Activated naive CD8-positive, alpha-beta T cell treated with anti-CD3 and anti-CD28 coated beads, Interleukin-2, amount 50 U/mL, for 16 hours (primary cell): ENCODE results near the gene IYD.
A peak's percentile ranks its signal among the peaks of the same experiment; 100 is the strongest.

Experiments used
- DNase-seq: peaks from one replicate; pipeline ENCODE4 v3.0.0-alpha.2; 2020; ENCODE audit warnings: low read depth, low spot score

IYD gene

DNA sequence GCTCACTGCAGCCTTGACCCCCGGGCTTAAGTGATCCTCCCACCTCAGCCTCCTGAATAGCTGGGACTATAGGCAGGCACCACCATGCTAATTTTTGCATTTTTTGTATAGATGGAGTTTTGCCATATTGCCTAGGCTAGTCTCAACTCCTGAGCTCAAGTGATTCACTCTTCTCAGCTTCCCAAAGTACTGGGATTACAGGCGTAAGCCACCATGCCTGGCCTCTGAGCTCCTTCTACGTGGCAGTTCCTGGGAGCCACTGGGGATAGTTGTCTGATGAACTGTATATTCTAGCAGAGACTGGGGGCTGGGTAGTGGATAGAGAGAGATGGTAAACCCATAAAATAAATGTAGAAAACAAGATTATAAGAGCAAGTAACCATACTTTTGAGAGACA is 26.1 kb downstream of the IYD start:
- no peak for DNase-seq

DNA sequence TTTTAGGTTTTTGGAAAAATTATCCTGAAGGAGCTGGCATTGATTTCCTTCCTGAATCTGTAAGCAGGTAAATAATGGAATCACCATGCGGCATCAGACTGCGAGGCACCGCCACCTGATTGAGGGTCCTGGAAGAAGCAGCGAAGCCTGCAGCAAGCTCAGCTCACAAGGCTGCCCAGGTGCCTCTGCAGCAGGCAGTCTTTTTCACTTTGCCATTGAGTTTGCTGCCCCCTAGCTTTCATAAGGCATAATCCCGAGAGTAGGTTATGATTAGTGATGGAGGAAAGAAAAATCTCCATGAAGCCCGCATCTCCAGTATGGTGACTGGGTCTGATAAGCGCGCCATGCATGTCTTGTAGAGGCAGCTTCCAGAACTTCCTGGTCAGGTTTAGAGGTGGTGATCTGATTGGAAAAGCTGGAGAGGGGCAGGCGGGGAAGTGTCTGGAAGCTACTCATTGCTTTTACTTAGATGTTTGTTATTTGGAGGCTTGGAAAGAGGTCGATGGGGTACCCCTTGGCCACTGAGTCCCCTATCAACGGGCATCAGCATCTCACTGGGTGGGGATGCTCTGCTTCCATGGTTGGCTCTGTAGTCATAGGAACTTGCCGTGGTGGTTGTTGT is 26.7 kb downstream of the IYD start:
- no peak for DNase-seq

DNA sequence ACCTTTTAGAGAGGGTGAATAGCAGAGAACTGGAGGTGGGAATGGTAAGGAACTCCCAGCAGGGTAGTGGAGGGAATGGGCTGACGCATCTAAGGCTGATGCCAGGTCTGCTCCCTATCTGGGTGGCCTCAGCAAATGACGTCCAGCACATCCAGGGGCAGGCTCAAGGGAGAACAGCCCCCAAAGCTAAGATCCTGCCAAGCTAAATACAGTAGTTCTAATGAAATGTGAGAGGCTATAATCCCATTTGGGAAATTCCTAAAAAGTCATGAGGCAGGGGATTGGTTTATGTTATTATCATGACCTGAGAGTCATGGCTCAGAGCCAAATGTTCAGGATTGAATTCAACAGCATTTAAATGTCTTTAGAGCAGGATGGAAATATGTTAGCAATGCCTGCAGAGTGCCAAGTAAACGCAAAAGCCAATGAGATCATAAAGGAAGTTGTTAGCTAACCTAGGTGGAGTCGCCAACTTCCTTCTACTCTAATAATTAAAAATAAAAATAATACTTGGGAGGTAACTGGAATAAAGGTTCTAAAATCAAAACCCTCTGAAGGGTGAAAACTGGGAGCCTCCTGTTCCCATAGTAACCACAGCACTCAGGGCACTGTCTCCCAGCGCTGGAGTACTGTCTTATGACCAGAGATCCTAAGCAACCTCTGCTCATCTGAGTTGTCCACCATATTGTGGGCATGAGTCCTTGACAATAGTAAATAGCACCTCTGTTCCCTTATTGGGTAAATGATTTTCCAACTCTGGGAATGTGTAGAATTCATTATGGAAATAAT is 34.8 kb downstream of the IYD start:
- no peak for DNase-seq

DNA sequence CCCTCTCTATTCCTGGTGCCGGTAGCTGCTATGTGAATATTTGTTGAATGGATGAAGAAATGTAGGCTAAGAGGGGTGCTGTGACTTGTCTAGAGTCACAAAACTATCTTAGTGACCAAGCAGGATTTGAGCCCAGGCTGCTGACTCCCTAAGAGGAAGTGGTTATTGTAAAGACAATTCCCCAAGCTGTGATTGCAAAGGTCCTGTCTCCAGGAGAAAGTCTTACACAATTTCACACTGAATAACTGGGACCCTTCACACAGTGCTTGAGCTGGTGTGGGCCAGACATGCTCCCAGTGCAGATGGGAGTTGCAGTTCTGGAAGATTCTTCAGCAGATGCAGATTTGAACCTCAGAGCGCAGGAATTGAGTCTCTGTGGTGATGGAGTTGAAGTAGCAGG is 38.1 kb downstream of the IYD start:
- DNase-seq, result no peak

DNA sequence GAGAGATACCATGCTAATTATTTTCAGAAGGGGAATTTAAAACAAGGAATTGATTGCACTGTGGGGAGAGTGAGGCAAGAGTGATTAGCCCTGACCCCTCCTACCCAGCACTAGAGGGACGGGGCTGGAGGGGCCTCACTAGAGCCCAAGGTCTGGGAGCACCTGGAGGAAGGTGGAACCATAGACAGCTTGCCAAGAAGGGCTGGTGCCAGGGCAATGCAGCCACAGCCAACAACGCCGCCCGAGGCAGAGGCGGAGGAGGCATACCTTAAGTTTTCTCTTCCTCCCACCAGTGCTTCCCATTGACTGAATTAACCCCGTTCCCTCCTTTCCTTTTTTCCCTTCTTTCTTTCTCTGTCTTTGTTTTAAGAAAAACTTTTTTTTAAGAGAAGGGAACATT is 40.0 kb downstream of the IYD start:
- no peak for DNase-seq

DNA sequence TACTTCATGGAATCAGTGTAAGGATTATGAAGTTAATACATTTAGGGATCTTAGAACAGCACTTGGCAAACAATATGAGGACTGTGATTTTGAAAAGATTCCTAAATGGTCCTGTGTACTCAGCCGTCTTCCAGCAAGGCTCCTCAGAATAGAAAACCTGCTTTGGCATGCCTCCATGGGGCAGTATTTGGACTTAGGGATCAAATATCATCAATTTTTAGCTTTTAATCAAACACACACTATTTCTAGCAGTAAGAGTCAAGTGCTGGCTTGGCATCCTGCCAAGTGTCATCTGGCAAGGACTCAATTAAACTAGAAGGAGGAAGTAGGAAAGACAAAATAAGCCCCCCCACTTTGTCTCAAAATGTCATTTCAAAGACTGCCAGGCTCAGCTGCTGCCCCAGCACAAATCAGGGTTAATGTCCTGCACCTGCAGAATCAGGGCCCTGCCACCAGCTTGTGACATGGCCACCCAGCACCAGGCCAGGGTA is 40.8 kb downstream of the IYD start:
- DNase-seq, result no peak

DNA sequence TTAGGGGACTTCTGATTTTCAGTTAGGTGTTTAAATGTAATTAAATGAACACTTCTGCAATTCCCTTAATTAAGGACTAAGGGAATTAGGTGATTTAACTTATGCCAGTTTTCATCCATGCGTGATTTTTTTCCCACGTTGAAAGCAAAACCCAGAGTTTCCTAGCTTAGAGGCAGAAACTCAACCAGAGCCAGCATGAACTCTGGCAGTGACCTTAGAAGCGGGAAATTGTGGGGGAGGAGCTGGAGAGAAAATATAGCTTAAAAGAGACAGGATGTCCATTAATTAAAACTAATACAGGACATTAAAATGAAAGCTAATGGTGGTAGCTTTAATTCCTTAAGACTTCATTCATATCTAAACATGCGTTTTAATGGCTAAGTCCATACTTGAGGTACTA is 41.6 kb downstream of the IYD start:
- no peak for DNase-seq

DNA sequence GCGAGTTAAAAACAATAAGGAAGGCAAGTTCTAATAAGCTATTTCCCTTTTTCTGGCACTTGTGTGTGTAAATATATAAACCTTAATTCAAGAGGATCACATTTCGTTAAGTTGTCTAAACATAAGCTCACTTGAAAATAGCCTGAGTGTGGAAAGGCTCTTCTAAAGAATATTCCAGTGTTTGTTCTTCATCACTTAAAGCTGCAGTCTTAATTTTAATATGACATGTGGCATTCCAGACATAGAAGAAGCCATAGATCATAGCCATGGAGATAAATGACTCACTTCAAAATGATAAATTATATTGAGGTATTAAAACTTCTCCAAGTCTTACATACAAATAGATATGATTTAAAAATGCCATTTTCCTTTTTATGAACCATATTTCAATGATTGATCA is 42.1 kb downstream of the IYD start:
- DNase-seq, result no peak

DNA sequence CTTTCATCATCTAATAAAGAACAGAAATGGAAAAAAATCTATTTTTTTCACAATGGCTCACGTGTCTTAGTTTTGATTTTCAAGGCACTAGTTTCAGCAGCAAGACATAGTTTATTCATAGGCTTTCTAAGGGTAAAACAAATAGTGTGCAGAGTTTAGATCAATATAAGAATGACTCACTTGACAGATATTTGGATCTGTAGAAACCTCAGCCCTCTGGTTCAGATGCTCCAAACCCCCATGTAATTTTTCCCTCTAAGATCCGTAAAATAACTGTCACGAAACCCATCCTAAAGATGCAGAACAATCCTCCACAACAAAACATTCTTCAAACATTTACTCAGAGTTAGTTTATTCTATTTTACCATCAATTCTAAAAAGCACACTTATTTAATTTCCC is 43.4 kb downstream of the IYD start:
- DNase-seq, result no peak

DNA sequence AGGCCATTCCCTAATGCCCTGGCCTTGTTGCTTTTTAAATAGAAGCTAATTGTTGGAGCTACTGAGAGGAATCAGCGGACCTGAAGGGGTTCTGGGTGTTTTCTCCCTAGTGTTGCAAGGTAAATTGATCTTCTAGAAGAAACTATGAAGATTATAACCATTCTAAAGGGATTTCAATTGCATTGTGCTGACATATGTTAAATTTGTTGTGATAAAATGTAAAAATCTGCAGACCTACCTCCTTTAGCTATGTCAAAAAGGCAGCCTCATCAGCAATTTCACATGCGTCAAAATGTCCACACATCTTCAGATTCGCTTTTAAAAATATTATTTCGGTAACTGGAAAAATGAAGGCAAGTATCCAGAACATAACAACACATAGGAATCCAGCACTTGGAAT is 44.4 kb downstream of the IYD start:
- DNase-seq, result no peak

DNA sequence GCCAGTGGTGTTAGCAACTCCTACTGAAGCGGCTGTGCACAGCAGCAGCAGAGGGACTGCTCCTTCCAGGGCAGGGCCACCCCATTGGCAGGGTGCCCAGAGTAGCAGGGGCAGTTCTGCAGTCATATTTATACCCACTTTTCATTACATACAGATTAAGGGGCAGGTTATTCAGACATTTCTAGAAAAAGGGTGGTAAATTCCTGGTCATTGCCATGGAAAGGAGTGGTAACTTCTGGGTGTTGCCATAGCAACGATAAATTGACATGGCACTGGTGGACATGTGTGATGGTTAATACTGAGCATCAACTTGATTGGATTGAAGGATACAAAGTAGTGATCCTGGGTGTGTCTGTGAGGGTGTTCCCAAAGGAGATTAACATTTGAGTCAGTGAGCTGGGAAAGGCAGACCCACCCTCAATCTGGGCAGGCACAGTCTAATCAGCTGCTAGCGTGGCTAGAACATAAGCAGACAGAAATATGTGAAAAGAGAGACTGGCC is 45.0 kb downstream of the IYD start:
- DNase-seq, result no peak

DNA sequence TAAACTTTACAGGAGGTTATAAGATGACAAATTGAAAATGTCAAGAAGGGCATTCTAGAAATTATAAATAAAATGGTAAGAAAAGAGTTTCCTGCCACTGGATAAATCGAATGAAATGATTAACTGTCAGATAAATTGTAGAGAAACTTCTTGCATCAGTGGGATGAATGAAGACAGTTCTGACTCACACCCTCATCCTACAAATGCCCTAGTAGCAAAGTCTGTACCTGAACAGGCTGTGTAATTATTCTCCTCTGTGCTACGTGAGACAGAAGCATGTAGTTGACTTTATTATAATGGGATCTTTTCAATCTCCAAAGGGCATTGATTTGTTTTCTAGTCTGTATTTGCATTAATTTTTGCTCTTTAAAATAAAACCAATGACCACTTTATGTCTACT is 47.3 kb downstream of the IYD start:
- no peak for DNase-seq

DNA sequence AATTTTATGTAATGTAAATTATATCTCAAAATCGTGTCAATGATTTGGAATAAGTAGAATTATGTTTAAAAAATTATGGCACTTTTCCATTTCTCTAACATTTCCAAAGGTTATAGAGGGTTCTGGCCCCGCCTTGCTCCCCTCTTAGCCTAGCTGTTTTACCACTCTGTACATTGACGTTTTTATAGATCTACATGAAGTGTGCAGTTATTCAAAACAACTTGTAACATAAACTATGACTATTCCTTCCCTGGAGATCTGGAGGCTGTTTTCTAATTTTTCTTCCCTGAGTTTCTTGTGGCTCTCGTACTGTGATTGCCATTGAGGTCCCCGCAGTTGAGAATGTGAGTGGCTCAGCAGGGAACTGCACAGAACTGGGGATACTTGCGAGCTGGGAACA is 48.4 kb downstream of the IYD start:
- DNase-seq, result no peak

DNA sequence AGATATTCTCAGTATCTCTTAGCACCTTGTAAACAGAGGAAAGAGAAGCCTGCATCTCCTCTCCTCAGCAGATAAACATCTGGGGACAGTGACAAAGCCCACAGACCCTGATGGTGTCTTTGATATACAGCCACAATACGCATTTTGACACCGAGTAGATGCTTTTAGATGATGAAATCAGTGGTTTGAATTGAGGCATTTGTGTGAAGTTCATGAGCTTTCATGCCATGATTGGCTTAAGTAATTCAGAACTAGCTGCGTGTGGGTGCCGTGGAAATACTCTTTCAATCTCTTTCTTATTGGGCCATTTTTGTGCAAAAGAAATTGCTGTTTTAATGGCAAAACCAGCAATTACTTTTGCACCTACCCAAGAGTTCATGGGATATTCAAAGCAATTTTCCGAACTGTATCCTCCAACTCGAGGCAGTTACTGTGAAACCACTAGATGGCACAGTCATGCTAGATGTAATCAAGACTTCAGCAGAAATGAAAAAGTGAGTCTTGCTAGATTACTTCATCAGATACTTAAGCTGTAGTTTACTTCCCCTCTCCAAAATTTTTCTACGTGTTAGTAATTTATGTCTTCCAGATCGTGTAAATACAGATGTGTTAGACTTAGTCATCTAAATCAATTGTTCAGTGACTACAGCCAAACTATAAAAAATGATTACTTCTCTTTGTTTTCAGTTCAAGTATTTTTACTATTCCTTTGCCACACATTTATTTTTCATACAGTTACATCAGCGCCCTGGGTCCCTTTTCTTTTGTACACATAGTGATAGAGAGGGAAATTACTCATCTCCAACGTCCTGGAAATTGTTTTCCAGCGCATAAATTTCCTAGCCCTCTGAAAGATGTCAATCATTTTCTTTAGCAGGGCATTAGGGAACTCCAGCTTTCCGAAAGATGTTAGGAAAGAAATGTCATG is 49.4 kb downstream of the IYD start:
- no peak for DNase-seq

DNA sequence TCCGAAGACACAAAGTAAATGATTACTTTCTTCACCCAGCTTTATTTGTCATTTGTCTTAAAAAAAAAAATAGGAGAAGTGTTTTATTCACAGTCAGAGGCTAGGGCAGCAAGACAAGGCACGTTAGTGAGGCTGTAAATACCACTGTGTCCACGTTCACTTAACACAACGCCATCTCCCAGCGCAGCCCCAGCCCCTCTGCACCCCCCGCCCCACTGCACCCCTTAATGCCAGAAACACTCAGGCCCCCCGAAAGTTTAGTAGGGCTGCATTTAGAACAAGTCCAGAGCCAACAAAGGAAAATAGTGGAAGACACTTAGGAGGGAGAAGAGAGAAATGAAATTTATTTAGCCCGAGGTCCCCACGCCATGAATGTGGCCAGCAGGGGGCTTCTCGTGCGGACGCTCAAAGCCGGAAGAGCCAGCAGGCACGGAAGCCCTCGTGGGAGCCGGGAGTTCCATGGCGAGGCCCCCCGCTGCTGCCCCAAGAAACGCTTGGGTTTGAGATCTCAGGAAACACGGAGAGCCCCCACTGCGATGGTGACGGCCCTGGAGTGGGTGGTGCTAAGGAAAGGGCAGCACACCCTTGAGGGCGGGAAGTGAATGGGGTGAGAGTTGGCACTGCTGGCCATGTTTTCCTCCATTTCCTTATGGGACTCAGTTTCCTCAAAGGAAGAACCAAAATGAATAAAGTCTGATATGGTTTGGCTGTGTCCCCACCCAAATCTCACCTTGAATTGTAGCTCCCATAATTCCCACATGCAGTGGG is 50.2 kb downstream of the IYD start:
- DNase-seq, result peak; percentile 31

DNA sequence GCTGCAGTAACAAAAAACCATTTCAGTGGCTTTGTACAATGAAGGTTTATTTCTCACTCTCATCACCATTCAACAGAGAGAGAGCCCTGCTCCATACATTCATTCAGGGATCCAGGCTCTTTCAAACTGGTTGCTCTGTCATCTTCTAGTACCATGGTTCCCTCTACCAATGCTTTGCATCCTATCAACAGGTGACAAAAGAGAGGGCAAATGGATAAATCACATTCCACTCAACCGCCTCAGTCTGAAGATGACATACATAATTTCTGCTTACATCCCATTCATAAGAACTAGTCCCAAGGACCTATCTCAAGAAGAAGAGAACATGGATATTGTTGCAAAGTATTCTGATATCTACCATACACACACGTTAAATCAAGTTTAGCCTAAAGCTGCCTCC is 51.6 kb downstream of the IYD start:
- DNase-seq, result no peak

DNA sequence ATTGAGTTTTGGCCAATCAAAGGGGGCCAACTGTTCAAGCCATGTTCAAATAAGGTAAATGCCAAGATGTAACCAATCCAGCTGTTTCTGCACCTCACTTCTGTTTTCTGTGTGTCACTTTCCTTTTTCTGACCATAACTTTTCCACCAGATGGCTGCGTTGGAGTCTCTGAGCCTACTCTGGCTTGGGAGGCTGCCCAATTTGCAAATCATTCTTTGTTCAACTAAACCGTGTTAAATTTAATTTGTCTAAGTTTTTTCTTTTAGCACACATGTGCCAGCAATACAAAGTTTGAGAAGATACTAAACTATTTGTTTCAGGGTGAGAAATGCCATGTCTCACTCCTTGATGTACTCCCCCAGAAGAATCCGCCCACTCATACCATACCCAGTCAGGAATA is 52.1 kb downstream of the IYD start:
- DNase-seq, result no peak

DNA sequence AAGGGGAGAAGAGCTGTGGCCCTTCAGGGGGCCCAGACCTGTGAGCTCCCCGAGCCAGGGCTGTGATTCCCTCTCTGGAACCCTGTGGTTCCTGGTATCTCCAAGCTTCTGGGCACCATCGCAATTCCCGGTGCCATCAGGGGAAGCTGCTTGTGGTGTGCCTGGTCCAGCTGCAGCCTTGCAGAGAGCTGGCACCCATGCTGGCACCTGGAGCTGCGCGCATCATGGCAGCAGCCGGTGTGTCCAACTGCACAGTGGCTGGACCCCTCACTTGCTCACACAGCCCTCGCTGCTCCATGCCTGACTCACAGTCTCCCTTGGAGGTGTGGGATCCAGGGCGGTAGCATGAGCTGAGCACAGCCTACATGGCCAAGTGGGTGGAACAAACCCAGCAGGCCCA is 56.7 kb downstream of the IYD start:
- no peak for DNase-seq

DNA sequence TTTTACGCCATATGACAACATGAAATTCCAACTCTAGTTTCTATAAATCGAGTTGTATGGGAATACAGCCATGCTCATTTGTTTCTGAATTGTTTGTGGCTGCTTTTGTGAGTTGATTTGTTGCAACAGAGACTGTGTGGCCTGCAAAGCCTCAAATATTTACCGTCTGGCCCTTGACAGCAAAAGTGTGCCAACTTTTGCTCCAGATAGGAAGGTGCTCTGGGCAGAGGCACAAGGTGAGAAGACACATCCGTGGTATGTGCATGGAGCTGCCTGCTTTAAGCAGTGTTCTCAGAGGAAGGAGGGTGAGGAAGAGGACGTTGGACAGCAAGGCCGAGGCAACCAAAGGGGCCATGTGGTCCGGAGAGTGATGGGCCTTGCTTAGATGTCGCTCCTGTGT is 57.4 kb downstream of the IYD start:
- no peak for DNase-seq

DNA sequence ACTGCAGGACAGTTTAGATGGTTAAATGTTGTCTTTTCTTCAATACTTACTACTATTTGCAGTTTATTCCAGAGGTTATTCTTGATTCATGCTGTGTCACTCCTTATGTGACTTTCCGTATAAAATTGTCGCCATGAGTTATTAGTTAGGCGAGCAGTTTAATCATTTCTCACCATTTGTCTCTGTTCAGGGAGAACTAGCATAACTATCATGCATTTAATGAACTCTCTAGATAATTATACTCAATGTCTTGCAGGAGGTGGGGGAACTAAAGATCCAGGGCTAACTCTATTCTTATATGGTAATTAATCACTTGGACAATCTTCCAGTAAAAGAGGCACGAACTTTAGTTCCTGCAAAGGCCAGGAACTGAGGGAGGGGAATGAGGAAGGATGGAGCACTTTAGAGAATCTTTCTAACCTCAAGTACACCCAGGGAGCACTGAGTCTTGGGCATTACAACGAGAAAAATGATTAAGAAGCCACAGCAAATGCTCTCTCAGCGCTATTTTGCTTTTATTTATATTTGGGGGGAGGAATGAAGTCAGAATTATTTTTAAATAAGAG is 58.3 kb downstream of the IYD start:
- no peak for DNase-seq

DNA sequence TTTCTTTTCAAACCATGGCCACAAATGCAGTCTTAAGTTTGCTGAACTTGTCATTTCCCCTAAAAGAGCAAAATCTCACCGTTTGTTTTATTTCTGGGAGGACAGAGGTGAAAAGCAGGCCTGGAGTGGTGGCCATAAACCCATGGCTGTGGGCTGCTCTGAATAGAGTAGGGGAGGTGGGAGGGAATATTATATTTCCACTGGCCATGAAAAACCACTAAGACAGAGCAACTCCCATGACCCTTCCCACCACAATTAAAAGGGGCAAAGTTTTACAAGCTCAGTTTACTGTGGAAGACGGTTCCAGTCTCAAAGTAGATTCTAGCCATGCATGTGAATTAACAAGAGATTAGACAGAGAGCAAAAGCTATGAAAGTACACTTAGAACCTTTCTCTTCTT is 59.0 kb downstream of the IYD start:
- no peak for DNase-seq
